HG03354 (cell line): ENCODE results near the gene OVCH2.
"Not testable (repeated sequence)": the region's sequence is repeated elsewhere in the genome, so short reads cannot be mapped to it uniquely, and the experiment has no call there.

ENCODE experiments used
- ATAC-seq: cut with Tn5 transposase; IDR thresholded peaks from one replicate; pipeline ENCODE4 v1.9.1; 2021; ENCODE audit warnings: mild to moderate bottlenecking; ENCODE audit not compliant: unreplicated experiment, poor library complexity, severe bottlenecking

The OVCH2 gene

GRCh38 chr11:7706377-7706776 lies at the start of gene OVCH2:
OVCH2 (minus strand) TSS chr11:7706477; CDS start chr11:7706394, 83 bp downstream.
- no peak for ATAC-seq

GRCh38 chr11:7749456-7749855 lies 43.2 kb upstream of the OVCH2 start:
- ATAC-seq: no peak

- not testable (repeated sequence) for ATAC-seq
Observed at GRCh38 chr11:7734767-7735166, 28.5 kb upstream of the OVCH2 start.

GRCh38 chr11:7714786-7715185 lies 8.5 kb upstream of the OVCH2 start:
- no peak for ATAC-seq

GRCh38 chr11:7703740-7704139 lies 2.5 kb downstream of the OVCH2 start:
- ATAC-seq: no peak

DNA sequence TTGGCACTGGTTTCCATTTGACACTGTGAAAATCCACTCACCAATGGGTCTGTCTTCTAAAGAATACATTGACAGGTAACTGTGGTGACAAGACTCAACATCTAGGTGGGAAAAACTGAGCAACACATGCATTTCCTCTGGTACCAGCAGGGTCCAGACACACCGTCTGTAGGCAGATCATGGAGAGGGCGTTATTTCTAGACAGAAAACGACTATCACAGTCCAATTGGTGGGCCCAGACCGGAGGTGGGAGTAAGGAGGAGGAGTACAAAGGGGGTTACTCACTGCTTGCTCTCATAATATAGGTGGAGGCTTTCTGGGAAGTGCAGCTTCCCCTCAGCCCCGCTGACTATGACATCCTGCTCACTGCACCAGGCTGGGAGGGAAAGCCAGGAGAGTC lies 9.9 kb downstream of the OVCH2 start:
- ATAC-seq: no peak

DNA sequence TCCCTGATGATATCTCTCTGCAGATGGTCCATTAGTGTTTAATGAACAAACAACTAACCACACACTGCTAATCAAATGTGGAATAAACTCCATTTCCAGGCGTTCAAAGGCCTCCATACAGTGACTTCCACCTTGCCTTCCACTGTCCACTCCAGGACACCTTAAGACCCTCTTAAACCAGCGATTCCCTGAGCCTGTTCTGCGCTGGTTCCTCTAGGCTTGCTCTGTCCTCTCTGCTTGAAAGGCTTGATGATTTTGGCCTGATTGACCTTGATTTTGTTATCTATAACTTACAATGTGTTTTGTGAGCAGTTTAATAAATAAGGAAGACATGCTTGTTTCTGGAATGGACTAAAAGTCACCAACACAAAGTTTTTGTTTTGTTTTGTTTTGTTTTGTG lies 12.0 kb downstream of the OVCH2 start:
- ATAC-seq: no peak

GRCh38 chr11:7692426-7692825 lies 13.9 kb downstream of the OVCH2 start:
- ATAC-seq: no peak

- ATAC-seq: no peak
Observed at GRCh38 chr11:7691759-7692350, 14.4 kb downstream of the OVCH2 start.

GRCh38 chr11:7690648-7691047 lies 15.6 kb downstream of the OVCH2 start:
- ATAC-seq: no peak

- no peak for ATAC-seq
Observed at GRCh38 chr11:7689239-7689638, 17.0 kb downstream of the OVCH2 start.

- peak; percentile 85 for ATAC-seq
Observed at GRCh38 chr11:7688238-7688826, 17.9 kb downstream of the OVCH2 start.

- ATAC-seq: no peak
Observed at GRCh38 chr11:7687386-7687785, 18.9 kb downstream of the OVCH2 start.

DNA sequence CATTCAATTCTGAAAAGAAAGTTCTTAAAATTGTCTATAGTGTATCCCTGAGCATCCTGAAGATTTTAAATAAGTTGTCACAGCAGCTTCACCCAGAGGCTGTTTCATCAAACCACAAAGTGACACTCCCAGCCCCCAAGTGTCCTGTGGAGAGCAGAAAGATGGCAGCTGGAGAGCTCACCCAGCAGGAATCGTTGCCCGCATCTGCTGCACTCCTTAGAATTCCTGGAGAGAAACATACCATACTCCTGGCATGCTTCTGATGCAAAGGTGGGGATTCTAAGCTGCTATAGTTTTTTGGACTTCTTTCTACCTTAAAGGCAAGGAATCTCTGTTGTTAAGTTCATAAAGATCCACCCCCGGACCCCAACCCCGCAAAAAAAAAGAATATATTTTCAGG lies 19.5 kb downstream of the OVCH2 start:
- ATAC-seq: no peak

DNA sequence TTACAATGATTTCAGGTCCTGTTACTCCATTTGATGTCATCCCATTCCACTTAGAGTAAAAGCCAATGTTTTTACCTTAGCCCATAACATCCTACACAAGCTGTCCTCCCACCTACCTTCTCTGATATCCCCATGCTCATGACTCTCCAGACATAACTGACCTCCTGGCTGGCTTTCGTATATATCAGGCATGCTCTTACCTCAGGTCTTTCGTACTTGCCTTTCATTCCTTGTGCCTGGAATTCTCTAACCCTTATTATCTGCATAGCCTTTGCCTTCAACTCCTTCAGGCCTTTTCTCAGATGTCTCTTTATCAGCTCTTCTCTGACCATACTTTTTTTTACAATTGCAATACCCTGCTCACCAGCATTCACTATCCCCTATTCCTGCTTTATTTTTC lies 22.7 kb downstream of the OVCH2 start:
- no peak for ATAC-seq

- ATAC-seq: no peak
Observed at GRCh38 chr11:7677796-7678201, 28.5 kb downstream of the OVCH2 start.

- ATAC-seq: no peak
Observed at GRCh38 chr11:7677071-7677470, 29.2 kb downstream of the OVCH2 start.

DNA sequence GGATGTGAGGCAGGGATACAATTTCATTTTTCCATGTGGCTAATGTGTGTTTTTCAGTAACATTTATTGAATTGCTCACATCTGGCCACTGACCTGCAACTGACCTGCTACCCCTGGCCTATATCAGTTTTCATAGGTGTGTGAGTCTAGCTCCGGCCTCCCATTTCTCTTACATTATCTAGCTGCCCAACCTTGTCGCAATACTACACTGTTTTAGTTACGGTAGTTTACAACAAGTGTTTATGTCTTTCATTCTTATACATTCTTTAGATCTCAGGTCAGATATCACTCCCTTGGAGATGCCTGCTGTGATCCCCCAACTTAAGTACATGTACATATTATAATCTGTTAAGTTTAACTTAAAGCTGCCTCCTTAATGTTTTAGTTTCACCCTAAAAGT lies 30.6 kb downstream of the OVCH2 start:
- ATAC-seq: no peak

GRCh38 chr11:7673724-7674434 lies 32.4 kb downstream of the OVCH2 start:
- ATAC-seq: peak; percentile 30

- peak; percentile 33 for ATAC-seq
Observed at GRCh38 chr11:7672960-7673723, 33.1 kb downstream of the OVCH2 start, which contains the start of gene CYB5R2. CYB5R2 (minus strand) TSS chr11:7673500; CDS start chr11:7672825, 675 bp downstream.
